DOHH2 (cell line): ENCODE measurements around the gene DEFB125.

Experiments used
- CTCF ChIP-seq: fragments of 200-600 bp; sonication (generic); IDR thresholded peaks from one replicate; pipeline ENCODE4 v1.5.1; 2014; ENCODE audit warnings: antibody characterized with exemption, mild to moderate bottlenecking, low read depth, low read length; ENCODE audit not compliant: poor library complexity, severe bottlenecking
- EZH2phosphoT487 ChIP-seq: fragments of 200-600 bp; sonication (generic); IDR thresholded peaks from 2 replicates; pipeline ENCODE4 v1.6.1; 2017; ENCODE audit warnings: borderline replicate concordance, mild to moderate bottlenecking, antibody characterized with exemption, low read length, moderate library complexity, mixed read lengths

GRCh38 chr20:77231-77630 is 10.2 kb upstream of the DEFB125 start:
- TF ChIP-seq CTCF (no peak), EZH2phosphoT487 (no peak)
